Neural progenitor cell (in vitro differentiated cells): Measurements from ENCODE around the gene GGCX.

Source experiments
- EZH2 ChIP-seq: fragments of 200-600 bp; sonication (generic); IDR thresholded peaks from 2 replicates; pipeline ENCODE4 v1.6.1; 2017; ENCODE audit warnings: antibody characterized with exemption, mild to moderate bottlenecking, moderate library complexity
- EZH2phosphoT487 ChIP-seq: fragments of 200-600 bp; sonication (generic); IDR thresholded peaks from 2 replicates; pipeline ENCODE4 v1.6.1; 2017; ENCODE audit warnings: antibody characterized with exemption
- TF ChIP-seq, protein P1 (sequence below): fragments of 200-600 bp; sonication (generic); IDR thresholded peaks from 2 replicates; pipeline ENCODE4 v1.5.1; 2017; ENCODE audit warnings: antibody characterized with exemption, mild to moderate bottlenecking

DNA sequence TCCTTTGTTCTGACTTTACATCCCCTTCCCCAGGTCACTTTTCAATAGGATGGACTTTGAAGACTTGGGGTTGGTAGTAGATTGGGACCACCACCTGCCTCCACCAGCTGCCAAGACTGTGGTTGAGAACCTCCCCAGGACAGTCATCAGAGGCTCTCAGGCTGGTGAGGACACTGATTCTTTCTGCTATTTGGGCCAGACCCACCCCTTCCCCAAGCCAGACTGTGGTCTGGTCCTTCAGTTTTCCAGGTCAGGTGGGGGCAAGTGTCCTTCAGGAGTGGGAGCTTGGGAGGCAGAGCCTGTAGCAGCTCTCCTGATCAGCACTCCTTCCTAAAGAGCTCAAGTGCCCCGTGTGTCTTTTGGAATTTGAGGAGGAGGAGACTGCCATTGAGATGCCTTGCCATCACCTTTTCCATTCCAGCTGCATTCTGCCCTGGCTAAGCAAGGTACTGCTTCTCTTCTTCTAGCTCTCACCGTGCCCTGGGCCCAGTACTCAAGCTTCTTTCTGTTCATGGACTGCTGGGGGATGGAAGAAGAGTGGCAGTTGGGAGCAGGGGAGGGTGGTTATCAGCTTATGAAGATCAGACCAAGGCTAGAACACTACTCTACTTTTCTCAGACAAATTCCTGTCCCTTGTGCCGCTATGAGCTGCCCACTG is 35.3 kb upstream of the GGCX start:
- TF ChIP-seq, protein P1, sequence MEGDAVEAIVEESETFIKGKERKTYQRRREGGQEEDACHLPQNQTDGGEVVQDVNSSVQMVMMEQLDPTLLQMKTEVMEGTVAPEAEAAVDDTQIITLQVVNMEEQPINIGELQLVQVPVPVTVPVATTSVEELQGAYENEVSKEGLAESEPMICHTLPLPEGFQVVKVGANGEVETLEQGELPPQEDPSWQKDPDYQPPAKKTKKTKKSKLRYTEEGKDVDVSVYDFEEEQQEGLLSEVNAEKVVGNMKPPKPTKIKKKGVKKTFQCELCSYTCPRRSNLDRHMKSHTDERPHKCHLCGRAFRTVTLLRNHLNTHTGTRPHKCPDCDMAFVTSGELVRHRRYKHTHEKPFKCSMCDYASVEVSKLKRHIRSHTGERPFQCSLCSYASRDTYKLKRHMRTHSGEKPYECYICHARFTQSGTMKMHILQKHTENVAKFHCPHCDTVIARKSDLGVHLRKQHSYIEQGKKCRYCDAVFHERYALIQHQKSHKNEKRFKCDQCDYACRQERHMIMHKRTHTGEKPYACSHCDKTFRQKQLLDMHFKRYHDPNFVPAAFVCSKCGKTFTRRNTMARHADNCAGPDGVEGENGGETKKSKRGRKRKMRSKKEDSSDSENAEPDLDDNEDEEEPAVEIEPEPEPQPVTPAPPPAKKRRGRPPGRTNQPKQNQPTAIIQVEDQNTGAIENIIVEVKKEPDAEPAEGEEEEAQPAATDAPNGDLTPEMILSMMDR, result no peak
- TF ChIP-seq EZH2, result no peak
- no peak for TF ChIP-seq EZH2phosphoT487
